NCI-H345 (cell line): Measurements from ENCODE around the gene ROMO1.
"Not testable (repeated sequence)": the region's sequence is repeated elsewhere in the genome, so short reads cannot be mapped to it uniquely, and the experiment has no call there.

Experiments
- DNase-seq: peaks from one replicate; lab custom pipeline; 2025; lab: John Stamatoyannopoulos, UW

Gene ROMO1

GRCh38 chr20:35730583-35731468 is 31.6 kb downstream of the ROMO1 start:
- DNase-seq = no peak

DNA sequence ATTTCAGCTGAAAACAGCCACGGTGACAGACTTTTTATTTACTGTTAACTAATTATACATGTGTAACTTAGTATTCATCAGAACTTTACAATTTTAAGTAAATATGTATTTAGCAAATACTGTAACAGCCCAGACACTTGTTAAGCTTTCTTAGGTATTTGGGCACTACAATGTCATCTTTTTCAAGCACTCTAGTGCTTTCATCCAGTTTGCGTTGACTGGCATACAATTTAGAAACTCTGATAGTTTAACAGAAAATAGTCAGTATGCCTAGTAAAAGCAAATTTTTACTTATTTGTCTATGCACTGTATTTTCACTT is 32.2 kb downstream of the ROMO1 start:
- no peak for DNase-seq

DNA sequence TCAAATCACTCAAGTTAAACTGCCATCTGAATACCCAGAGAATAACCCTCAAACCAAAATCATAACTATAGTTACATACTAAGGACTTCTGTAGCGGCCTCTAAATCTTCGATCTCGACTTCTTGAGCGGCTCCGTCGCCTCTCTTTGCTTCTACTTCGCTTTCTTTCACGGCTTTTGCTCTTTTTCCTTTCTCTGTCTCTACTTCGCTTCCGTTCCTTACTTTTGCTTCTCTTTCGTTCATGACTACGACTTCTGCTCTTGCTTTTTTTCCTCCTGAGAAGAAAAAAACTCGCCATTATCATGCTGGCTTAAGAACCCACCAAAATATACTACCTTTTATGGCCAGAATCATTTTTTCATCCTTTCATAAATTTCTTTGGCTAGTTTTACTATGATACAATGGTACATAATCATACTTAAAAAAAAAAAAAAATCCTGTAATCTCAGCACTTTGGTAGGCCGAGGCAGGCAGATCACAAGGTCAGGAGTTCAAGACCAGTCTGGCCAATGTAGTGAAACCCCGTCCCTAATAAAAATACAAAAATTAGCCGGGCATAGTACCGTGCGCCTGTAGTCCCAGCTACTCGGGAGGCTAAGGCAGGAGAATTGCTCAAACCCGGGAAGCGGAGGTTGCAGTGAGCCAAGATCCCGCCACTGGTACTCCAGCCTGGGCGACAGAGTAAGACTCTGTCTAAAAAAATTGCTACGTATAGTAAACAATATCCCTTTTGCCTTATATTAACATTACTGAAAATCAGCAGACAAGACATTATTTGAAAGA is 32.8 kb downstream of the ROMO1 start:
- DNase-seq = no peak

GRCh38 chr20:35732644-35732982 is 33.4 kb downstream of the ROMO1 start:
- no peak for DNase-seq

GRCh38 chr20:35734374-35734773 is 35.2 kb downstream of the ROMO1 start:
- no peak for DNase-seq

DNA sequence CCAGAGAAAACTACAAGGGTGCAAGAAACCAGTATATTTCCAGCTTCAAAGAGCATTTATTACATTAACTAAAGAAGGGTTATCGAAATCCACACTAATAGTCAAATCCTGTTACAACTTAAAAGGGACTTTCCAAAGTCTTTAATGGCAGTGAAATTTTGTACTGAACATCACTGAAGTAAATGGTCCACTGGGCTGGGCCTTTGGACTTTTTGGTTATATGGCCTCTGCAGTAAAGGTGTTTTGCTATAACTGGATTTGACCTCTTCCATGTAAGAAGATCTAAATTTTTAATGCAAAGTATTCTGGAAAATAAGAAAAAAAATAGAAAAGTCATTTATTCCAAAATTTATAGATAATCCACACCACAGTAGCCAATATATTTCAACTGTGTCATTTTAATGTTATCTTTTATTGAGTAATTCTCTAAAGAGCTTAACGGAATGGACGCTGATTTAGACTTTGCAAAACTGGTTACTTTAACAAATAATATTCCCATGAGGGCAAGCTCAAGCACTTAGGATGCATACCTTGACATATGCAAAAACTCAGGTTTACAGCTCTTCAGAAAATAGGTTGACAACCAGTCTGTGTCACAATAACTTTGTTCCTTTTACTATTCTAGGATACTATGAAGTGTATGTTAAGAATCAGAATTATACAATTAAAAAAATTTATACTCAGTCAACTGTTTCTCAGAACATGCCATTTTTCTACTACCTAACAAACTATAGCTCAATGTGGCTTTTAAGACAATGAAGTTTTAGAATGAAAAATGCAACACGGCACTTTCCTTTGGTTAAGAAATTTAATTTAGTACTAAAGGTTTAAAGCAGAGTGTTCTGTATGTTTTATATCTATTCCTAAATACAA is 35.8 kb downstream of the ROMO1 start:
- no peak for DNase-seq

DNA sequence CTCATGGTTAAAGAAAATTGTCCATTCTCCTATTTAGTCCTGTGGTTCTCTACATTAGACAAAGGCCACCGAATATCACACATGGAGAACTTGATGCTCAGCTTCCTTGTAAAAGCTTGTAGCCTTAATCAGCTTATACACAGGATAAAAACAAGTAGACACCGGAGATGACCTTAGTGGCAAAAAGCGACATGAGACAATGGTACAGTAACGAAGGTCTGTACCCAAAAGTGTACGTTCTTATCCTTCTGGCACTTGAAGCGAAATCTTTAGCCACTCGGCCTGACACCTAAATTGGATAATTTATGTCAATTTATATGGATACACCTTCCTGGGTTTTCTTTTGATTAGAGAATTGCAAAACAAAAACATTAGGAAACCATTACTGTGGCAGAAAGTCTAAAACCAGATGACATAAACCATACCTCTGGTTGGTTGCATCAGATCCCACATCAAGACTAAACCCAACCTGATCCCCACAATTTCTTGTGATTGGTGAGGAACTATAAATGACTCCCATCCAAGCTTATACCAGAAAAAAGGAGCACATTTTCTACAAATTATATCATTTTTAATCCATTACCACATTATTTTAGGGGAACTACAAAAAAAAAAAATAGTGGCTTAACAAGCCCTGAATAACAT is 36.7 kb downstream of the ROMO1 start:
- DNase-seq = no peak

DNA sequence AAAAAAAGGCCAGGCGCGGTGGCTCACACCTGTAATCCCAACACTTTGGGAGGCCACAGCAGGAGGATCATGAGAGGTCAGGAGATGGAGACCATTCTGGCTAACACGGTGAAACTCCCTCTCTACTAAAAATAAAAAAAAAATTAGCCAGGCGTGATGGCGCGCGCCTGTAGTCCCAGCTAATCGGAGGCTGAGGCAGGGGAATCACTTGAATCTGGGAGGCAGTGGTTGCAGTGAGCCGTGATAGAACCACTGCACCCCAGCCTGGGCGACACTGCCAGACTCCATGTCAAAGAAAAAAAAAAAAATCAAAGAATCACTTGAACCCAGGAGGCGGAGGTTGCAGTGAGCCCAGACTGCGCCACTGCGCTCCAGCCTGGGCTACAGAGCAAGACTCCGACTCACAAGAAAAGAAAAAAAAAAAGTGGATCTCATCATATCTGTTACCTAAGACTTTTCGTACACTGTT is 38.7 kb downstream of the ROMO1 start:
- DNase-seq = no peak

- no peak for DNase-seq
These were observed 39.4 kb downstream of the ROMO1 start for GRCh38 chr20:35738410-35739179.

GRCh38 chr20:35739294-35740163 is 40.3 kb downstream of the ROMO1 start:
- no peak for DNase-seq

- DNase-seq = peak; percentile 100
These were observed 42.9 kb downstream of the ROMO1 start, which contains the start of gene RBM39 for GRCh38 chr20:35741892-35742740. Gene RBM39 (minus strand): TSS chr20:35742260. CDS start chr20:35740874, 1,386 bp downstream.

DNA sequence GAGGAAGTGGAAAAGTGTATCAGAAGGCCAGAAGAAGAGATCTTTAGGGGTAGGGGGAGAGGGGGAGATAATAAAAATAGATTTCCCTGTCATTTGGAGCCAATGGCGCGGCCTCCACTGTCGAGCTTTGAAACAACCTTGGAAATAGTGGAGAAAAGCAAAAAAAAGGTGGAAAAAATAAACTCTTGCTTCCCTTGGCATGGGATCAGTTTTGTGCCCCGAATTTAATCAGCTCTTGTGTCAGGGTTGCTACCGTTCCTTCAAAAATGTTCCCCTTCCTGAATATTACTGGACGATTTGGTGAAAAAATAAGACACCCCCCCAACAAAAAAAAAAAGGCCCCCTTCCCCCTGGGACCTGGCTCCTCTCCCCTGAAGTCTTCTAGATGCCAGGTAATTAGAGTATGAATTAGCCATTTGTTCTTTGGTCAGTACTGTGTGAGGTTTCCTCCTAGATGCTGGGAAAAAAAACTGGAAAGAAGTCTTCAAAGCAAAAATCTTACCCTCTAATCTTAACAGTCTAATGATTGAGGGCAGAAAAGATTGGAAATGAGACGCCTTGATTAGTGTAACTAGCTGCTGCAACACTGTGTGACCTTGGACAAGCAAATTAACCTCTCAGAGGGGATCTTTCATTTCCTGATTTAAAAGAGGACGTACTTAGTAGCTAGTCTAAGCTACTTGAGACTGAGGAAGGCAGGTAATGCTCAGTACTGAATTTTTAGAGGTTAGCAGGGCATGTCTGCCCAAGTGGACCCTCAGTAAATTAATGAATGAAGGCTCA is 43.7 kb downstream of the ROMO1 start:
- no peak for DNase-seq

DNA sequence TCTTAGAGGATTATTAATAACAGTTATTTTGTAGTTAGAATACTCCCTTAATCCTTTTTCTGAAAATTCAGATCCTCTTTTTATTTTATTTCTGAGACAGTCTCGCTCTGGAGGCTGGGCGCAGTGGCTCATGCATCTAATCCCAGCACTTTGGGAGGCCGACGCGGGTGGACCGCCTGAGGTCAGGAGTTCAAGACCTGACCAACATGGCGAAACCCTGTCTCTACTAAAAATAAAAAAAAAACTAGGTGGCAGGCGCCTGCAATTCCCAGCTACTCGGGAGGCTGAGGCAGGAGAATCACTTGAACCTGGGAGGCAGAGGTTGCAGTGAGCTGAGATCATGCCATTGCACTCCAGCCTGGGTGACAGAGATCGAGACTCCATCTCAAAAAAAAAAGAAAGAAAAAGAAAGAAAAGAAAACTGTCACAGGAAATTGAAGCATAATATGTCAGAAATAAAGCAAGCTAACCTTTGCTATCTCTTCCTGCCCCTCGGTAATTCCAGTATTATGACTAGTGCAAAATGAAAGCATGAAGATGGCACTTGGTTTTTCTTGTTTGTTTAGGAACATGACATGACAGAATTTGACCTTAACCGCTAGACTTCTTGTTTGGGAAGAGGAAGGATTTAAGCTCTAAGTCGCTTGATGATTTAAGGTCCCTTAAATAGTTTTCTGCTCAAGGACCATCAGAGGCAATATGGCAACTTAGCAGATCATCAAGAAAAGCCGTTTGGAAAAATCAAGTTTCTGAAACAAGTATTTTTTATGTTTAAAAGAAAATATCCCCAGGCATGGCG is 44.7 kb downstream of the ROMO1 start:
- DNase-seq = no peak

GRCh38 chr20:35744492-35744841 is 45.3 kb downstream of the ROMO1 start:
- DNase-seq = not testable (repeated sequence)
